Measurements from ENCODE around the gene MLEC. TPM values are rescaled to one million over a fixed set of nuclear protein-coding genes. Genes with fewer than 3 reads are reported as not detected.

MLEC gene
- total and polyA plus RNA-seq, 2 experiments from 2014 or later = 122 to 215 TPM

DNA sequence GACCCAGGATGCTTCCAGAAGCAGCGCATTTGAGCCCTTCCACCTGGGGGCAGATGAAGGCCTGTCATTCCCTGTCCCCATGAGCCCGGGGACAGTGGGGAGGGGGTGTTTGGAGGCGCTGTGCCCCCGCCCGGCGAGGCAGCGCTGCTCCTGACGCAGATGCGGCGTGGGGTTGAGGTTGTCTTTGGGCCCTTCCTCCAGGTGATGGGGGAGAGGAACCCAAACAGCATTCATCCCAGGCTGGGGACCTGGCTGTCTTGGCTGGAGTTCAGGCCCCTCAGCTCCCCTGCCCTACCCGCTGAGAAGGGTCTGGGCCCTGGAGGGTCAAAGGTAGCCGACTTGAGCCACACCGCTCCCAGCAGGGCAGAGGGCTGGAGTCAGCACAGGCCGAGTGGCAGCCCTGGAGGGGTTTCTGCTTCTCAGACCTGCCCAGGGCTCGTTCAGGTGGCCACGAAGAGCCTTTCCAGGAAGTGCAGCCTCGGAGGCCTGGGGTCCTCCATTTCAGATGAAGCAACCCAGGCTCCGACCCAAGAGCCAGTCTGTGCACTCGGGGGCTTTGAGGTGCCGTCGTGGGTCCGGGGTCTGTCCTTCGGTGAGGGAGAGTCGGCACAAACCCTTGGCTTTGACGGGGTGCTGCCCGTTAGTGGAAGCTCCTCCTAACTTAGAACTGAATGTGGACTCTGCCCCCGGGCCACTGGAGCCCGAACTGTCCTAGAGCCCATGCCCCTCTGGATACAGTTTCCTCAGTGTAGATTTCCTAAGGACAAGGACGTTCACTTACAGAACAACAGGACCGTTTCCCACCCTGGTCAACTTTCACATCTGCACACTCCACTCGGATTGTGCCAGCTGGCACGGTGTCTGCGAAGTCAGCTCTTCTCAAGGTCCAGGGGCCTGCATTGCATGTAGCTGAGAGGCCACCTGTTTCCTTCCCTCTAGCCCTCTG, 54.8 kb downstream of the MLEC start:
- Histone ChIP-seq H3K27ac (no peak overlapping the region), H3K9me3 (ENCODE audit: low read depth) (no peaks in the 10 kb centered on the region)
- TF ChIP-seq, protein P1, sequence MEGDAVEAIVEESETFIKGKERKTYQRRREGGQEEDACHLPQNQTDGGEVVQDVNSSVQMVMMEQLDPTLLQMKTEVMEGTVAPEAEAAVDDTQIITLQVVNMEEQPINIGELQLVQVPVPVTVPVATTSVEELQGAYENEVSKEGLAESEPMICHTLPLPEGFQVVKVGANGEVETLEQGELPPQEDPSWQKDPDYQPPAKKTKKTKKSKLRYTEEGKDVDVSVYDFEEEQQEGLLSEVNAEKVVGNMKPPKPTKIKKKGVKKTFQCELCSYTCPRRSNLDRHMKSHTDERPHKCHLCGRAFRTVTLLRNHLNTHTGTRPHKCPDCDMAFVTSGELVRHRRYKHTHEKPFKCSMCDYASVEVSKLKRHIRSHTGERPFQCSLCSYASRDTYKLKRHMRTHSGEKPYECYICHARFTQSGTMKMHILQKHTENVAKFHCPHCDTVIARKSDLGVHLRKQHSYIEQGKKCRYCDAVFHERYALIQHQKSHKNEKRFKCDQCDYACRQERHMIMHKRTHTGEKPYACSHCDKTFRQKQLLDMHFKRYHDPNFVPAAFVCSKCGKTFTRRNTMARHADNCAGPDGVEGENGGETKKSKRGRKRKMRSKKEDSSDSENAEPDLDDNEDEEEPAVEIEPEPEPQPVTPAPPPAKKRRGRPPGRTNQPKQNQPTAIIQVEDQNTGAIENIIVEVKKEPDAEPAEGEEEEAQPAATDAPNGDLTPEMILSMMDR (IDR thresholded peaks at IDR 0.05; ENCODE audit: low read depth, low read length) = no peak

DNA sequence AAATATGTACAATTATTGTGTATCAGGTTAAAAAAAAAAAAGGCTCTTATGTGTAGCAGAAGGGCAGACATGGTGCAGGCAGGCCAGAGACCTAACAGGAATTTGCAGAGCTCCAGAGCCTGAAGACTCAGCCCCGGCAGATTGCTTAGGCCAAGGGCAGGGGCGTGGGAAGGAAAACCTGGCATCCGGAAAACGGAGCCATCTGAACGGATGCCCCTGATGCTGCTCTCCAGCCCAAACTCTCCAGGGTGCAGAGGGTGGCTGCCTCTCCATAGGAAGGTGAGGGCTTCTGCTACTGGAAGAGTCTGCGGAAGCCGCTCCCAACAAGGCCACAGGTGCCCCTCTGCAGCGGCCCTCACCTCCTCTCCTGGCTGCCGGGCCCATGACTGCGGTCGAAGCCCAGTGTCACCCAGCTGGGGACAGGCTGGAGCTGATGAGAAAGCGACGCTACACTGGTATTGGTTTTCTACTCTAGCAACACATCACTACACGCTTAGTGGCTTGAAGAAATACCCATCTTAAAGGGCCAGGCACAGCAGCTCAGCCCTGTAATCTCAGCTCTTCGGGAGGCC, 58.1 kb downstream of the MLEC start:
- Histone ChIP-seq H3K36me3 (no peaks in the 10 kb centered on the region), H3K9me3 (ENCODE audit: low read depth) (no peaks in the 10 kb centered on the region), H3K4me3 (no peak overlapping the region), H3K4me1 (ENCODE audit: low read depth) (no peaks in the 10 kb centered on the region), H3K27ac (no peak overlapping the region), H3K27me3 (no peaks in the 10 kb centered on the region)
- TF ChIP-seq, protein P1 (IDR thresholded peaks at IDR 0.05; ENCODE audit: low read depth, low read length) = no peak
- no peak for DNase-seq (ENCODE audit: low read depth in 1 of 2, low spot score in 1 of 2)

More for the DNA sequence above, 54.8 kb downstream of the MLEC start:
- no peak for DNase-seq (ENCODE audit: low read depth in 1 of 2, low spot score in 1 of 2)
- H3K27me3 ChIP-seq = no peaks in the 10 kb centered on the region
- H3K4me3 ChIP-seq = no peak overlapping the region
- no peaks in the 10 kb centered on the region for H3K36me3 ChIP-seq
- H3K4me1 ChIP-seq (ENCODE audit: low read depth) = no peaks in the 10 kb centered on the region

DNA sequence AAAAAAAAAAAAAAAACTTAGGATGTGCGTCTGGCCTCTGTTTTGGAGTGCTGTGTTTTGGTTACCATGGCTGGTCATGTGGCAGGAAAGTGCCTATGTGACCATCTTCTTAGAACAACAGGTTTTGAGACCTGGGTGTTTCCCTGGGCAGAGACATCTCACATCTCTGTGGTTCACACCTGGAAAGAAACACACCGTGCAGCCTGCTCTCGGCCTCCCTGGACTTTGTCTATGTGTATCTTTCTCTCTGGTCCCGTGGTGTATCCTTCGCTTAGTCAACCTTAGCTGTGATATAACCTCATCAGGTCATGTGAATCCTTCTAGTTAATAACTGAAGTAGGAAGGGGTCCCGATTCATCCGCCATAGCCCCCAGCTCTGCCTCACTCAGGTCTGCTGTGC, 61.3 kb downstream of the MLEC start:
- DNase-seq (ENCODE audit: low read depth in 1 of 2, low spot score in 1 of 2) = no peak
- no peaks in the 10 kb centered on the region for H3K4me1 ChIP-seq (ENCODE audit: low read depth)
- H3K4me3 ChIP-seq = no peak overlapping the region
- H3K9me3 ChIP-seq (ENCODE audit: low read depth) = no peaks in the 10 kb centered on the region
- H3K36me3 ChIP-seq = no peaks in the 10 kb centered on the region
- TF ChIP-seq, protein P1 (IDR thresholded peaks at IDR 0.05; ENCODE audit: low read depth, low read length) = no peak
- H3K27ac ChIP-seq = no peak overlapping the region
- H3K27me3 ChIP-seq = no peaks in the 10 kb centered on the region

DNA sequence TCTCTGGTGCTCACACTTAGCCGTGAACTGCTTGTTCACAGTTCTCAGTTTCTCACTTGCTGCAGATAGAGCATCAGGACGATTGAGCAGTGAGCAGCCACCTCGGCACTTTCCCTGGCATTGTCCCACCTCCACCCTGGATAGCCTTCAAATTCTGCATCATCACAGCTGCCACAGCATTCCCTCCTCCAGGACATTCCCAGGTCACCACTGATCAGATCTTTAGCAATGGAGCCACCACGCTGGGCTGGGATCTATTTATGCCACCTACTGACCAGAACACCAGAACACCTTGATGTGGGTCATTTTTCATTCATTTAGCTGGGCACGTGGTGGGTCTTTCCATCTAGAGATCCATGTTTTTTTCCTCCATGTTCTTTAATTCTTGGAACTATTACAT, 62.3 kb downstream of the MLEC start:
- TF ChIP-seq, protein P1 (IDR thresholded peaks at IDR 0.05; ENCODE audit: low read depth, low read length) = no peak
- H3K4me3 ChIP-seq = no peak overlapping the region
- no peaks in the 10 kb centered on the region for H3K36me3 ChIP-seq
- H3K4me1 ChIP-seq (ENCODE audit: low read depth) = no peaks in the 10 kb centered on the region
- no peak overlapping the region for H3K27ac ChIP-seq
- H3K9me3 ChIP-seq (ENCODE audit: low read depth) = no peaks in the 10 kb centered on the region
- H3K27me3 ChIP-seq = no peaks in the 10 kb centered on the region
- DNase-seq (ENCODE audit: low read depth in 1 of 2, low spot score in 1 of 2) = no peak

DNA sequence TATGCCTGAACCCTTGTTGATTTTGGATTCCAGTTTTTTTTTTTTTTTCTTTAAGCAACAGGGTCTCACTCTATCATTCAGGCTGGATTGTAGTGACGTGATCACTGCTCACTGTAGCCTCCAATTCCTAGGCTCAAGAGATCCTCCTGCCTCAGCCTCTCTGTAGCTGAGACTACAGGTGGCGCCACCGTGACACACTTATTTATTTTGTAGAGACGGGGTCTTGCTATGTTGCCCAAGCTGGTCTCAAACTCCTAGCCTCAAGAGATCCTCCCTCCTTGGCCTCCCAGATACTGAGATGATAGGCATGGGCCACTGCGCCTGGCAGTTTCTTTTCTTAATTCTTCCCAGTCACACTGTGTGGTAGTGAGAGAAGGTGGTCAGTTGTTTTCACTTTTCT, 63.9 kb downstream of the MLEC start:
- TF ChIP-seq, protein P1 (IDR thresholded peaks at IDR 0.05; ENCODE audit: low read depth, low read length) = no peak
- Histone ChIP-seq H3K9me3 (ENCODE audit: low read depth) (no peaks in the 10 kb centered on the region), H3K27me3 (no peaks in the 10 kb centered on the region), H3K4me1 (ENCODE audit: low read depth) (no peaks in the 10 kb centered on the region), H3K36me3 (no peaks in the 10 kb centered on the region), H3K4me3 (no peak overlapping the region), H3K27ac (no peak overlapping the region)
- DNase-seq (ENCODE audit: low read depth in 1 of 2, low spot score in 1 of 2) = no peak
